GM12878 (cell line): ENCODE results near the gene STK32A.

ENCODE experiments used
- ATF7 ChIP-seq: fragments of 450-650 bp; IDR thresholded peaks from 2 replicates; pipeline ENCODE4 v1.6.1; 2016; ENCODE audit warnings: low read depth, mild to moderate bottlenecking
- BCL3 ChIP-seq: IDR thresholded peaks from 2 replicates; pipeline ENCODE4 v1.6.1; 2011; ENCODE audit warnings: borderline replicate concordance, low read depth, mild to moderate bottlenecking, moderate library complexity, low read length; ENCODE audit not compliant: insufficient read depth, poor library complexity, severe bottlenecking
- CBX5 ChIP-seq: sonication (generic); IDR thresholded peaks from 2 replicates; pipeline ENCODE4 v1.6.1; 2016; ENCODE audit warnings: low read depth, moderate library complexity, mild to moderate bottlenecking, inconsistent platforms
- CTCF ChIP-seq, 3 experiments: IDR thresholded peaks in 2 of 3; conservative IDR thresholded peaks in 1 of 3; 2 replicates each; pipeline ENCODE4 v1.5.1; 2011; ENCODE audit warnings: low read depth in 3 of 3, low read length in 3 of 3, mild to moderate bottlenecking in 3 of 3, control low read depth in 2 of 3, moderate library complexity in 2 of 3, inconsistent platforms in 1 of 3, mixed read lengths in 1 of 3; ENCODE audit not compliant: control insufficient read depth in 2 of 3, insufficient read depth in 1 of 3; ENCODE audit errors: extremely low read depth in 1 of 3
- EP300 ChIP-seq, 2 experiments: fragments of 150-350 bp in 1 of 2; IDR thresholded peaks; 2 replicates each; pipeline ENCODE4 v1.6.1; 2011 to 2012; ENCODE audit warnings: low read depth in 2 of 2, low read length in 2 of 2, borderline replicate concordance in 1 of 2, improper control_type of control experiment in 1 of 2, inconsistent platforms in 1 of 2; ENCODE audit not compliant: control insufficient read depth in 1 of 2
- EZH2 ChIP-seq: IDR thresholded peaks from 2 replicates; pipeline ENCODE4 v1.6.1; 2012; ENCODE audit warnings: low read depth, mild to moderate bottlenecking, control low read depth, inconsistent platforms, low read length, borderline replicate concordance; ENCODE audit not compliant: control insufficient read depth
- MXI1 ChIP-seq: fragments of 150-350 bp; IDR thresholded peaks from 2 replicates; pipeline ENCODE4 v1.6.1; 2011; ENCODE audit warnings: low read depth, mild to moderate bottlenecking, inconsistent platforms, low read length, improper control_type of control experiment
- NR2C2 ChIP-seq: IDR thresholded peaks from 2 replicates; pipeline ENCODE4 v1.6.1; 2011; ENCODE audit warnings: borderline replicate concordance, low read depth; ENCODE audit not compliant: control insufficient read depth, insufficient read length
- NR2F1 ChIP-seq: fragments of 450-650 bp; conservative IDR thresholded peaks from 2 replicates; pipeline ENCODE4 v1.6.1; 2017; ENCODE audit warnings: mild to moderate bottlenecking
- POLR2A ChIP-seq: IDR thresholded peaks from 2 replicates; pipeline ENCODE4 v1.6.1; 2011; ENCODE audit warnings: low read depth, mild to moderate bottlenecking, low read length
- POLR2AphosphoS5 ChIP-seq: IDR thresholded peaks from 2 replicates; pipeline ENCODE4 v1.6.1; 2011; ENCODE audit warnings: mild to moderate bottlenecking, low read length, inconsistent platforms
- RCOR1 ChIP-seq: conservative IDR thresholded peaks from 2 replicates; pipeline ENCODE4 v1.6.1; 2012; ENCODE audit warnings: low read depth, low read length, improper control_type of control experiment
- REST ChIP-seq: IDR thresholded peaks from 2 replicates; pipeline ENCODE4 v1.6.1; 2012; ENCODE audit warnings: mild to moderate bottlenecking, low read depth, low read length
- SKIL ChIP-seq: fragments of 450-650 bp; IDR thresholded peaks from 2 replicates; pipeline ENCODE4 v1.6.1; 2017; ENCODE audit warnings: mild to moderate bottlenecking, low read depth, inconsistent platforms; ENCODE audit not compliant: poor library complexity, severe bottlenecking

GRCh38 chr5:147240266-147240985 lies 5.6 kb downstream of the STK32A start:
- TF ChIP-seq NR2F1 (no peak), CBX5 (no peak), POLR2AphosphoS5 (no peak), EZH2 (no peak), RCOR1 (no peak), POLR2A (no peak), CTCF (IDR thresholded peaks at IDR 0.05 in 2 of 3, conservative IDR thresholded peaks at IDR 0.05 in 1 of 3; ENCODE audit: control insufficient read depth in 2 of 3, extremely low read depth in 1 of 3, insufficient read depth in 1 of 3, low read depth in 3 of 3, low read length in 3 of 3) (no peak), SKIL (no peak), NR2C2 (no peak), REST (no peak), EP300 (IDR thresholded peaks at IDR 0.05; ENCODE audit: borderline replicate concordance in 1 of 2, control insufficient read depth in 1 of 2, low read depth in 2 of 2, low read length in 2 of 2) (no peak), BCL3 (no peak), MXI1 (no peak), ATF7 (no peak)
